CD4-positive, alpha-beta T cell treated with Interleukin-17A for 4 hours (primary cell): ENCODE data around the gene IRF2BP1.
A peak's percentile ranks its signal among the peaks of the same experiment; 100 is the strongest.
"Not testable (repeated sequence)": the region's sequence is repeated elsewhere in the genome, so short reads cannot be mapped to it uniquely, and the experiment has no call there.

Experiments
- DNase-seq: peaks from one replicate; pipeline ENCODE4 v3.0.0-alpha.2; 2020; ENCODE audit warnings: mixed read lengths

IRF2BP1 gene

DNA sequence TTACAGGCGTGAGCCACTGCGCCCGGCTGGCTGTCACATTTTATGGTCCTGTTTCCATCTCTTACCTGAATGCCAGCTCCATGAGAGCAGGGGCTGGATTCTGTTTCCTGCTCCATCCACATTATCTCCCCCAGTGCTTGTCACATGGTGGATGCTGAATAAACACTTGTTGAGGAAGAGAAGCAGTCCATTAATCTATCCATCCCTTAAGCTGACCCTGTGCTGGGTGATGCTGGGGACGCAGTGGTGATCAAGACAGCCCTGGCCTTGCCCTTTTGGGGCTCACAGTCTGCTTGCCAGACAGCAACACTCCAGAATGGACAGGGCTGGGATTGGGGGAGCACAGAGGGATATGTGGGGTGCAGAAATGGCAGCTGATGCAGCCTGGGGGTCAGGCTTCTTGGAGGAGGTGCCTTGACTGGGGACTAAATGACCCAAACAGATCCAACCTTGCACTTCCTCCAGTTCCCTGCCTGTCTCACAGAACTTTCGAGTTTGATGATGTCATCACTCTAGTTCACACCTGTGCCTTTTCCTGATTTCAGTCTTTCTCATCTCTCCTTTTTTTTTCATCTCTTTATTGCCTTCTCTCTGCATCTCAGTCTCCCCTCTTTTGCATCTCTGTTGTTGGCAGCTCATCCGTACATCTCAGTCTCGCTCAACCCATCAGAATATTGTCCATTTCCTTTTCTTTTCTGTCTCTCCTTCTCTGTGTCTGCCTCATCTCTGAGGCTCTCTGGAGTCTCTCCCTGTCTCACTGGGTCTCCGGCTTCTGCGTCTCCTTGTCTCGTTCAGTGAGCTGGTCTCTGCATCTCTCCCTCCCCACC lies 4.6 kb downstream of the IRF2BP1 start:
- DNase-seq, result no peak

DNA sequence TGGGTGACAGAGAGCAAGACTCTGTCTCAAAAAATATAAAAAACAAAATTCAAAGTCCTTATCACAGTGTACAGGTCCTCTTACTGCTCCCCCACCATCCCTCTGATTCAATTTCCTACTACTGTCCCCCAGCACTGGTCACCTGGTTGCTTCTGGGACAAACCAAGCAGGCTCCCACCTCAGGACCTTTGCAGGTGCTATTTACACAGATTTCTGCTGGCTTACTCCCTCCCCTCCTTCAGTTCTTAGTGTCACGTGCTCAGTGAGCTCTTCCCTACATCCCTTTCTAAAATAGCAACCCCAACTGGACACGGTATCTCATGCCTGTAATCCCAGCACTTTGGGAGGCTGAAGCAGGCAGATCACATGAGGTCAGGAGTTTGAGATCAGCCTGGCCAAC lies 6.0 kb downstream of the IRF2BP1 start:
- no peak for DNase-seq

DNA sequence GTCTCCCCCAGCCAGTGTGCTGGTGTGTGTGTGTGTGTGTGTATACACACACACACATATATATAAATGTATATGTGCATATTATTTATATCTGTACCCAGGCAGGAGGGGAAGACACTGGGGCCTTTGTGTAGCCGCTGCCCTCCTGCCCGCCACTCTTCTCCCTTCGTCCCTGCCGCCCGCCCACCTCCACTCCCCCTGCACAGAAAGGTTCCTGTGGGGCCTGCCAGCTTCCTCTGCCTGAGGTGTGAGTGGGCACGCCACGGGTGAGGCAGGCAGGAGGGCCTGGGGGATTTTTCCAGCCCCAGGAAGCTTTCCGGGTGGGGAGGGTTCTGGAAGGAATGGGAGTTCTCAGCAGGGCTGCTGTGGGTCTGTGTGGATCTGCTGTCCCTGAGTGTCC lies 6.9 kb downstream of the IRF2BP1 start:
- no peak for DNase-seq

DNA sequence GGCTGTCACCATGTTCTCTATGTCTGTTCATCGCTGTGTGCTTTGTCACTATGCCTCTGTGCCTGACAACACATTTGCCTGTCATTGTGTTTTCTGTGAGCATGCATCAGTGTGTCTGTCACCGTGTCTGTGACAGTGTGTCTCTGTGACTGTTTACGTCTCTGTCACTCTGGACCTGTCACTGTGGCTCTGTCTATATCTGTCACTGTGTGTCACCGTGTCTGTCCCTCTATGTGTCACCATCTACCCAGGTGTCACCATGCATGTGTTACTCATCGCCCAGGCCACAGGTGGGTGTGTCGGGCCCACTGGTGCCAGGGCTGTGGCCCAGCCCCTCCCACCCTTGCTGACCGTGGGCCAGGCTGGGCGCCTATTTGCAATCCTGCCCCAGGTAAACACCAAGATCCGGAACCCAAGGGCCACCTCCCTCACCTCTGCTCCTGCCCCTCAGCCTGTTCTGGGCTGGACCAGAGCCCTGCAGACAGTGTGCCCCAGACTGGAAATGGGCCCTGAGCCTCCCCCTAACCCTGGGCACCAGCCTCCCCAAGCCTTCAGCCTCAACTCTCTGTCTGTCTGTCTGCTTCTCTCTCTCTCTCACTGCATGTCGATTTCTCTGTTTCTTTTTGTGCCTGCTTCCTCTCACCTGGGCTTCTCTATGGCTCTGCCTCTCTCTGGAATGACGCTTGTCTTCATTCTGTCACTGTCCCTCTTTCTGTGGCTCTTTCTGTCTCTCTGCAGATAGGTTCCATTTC lies 7.7 kb downstream of the IRF2BP1 start:
- DNase-seq, result no peak

DNA sequence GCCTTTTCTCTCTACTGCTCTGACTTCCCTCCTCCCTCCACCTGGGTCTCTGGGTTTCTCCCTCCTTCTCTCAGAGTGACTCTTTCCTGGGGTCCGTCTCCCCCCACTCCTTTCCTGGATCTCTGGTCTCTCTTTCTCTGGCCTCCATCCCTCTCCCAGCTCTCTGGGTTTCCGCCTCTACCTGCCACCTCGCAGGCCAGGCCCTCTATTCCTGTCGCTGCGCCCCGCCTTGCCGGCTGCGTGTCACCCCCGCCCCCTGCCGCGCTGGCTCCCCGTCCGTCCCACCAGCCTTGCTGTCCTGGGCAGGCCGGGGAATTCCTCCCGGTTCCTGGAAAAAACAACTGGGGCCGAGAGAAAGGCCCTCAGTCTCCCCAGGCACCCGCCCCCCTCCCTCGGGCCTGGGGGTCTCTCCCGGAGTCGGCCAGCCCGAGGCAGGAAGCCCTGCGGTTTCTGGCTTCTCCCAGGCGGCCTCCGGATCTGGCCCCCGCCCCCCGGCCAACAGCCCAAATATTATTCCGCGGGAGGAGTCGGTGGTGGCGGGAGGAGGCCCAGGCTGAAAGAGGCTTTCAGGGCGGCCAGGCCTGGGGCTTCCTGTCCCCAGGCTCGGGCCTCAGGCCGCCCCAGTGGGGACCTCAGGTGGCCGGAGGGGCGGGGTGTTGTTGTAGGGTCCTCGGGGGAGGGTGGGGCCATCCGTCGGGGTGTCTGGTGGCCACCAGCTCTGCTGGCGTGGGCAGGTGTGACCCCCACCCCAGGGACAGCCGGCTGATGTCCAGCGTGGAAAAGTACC lies 9.3 kb downstream of the IRF2BP1 start:
- DNase-seq, result peak; percentile 42

DNA sequence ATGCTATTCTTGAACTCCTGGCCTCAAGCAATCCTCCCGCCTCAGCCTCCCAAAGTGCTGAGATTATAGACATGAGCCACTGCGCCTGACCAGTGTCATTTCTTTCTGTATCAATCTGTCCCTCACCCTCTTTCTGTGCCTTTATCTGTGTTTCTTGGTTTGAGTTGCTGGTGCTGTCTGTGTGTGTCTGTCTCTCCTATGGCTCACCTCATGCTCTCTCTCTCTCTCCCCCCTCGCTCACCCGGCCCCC lies 9.9 kb downstream of the IRF2BP1 start:
- no peak for DNase-seq

DNA sequence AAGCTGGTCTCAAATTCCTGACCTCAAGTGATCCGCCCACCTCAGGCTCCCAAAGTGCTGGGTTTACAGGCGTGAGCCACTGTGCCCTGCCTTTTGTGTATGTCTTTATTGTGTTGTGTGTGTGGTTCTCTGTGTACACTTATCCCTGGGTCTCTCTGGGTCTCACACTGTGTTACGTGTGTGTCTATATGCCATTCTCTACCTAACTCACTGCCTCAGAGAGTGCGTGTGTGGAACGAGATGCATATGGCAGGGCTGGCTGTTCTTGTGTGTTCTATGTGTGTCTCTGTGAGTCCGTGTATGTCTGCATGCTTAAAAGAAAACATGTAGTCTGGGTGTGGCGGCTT lies 11.3 kb downstream of the IRF2BP1 start:
- no peak for DNase-seq

DNA sequence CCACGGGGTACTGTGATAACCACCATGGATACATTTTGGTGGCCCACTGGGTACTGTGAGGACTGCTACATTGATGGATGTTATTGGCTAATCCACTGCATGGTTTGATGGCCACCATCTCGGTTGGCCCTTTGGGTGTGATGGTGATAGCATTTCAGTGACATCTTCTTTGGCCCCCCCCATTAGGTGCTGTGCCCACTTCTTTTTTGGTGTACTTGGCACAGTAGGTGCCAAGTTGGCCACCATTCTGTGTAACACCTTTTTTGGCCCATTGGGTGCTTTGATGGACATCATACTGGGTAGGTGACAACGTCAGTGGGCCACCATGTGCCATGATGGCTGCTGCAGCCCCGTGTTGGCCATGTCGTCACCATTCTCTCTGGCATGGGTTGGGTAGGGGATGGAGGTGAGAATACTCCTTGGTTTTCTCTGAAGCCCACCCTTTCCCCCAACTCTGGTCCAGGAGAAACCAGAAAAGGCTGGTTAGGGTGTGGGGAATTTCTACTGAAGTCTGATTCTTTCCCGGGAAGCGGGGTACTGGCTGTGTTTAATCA lies 12.6 kb downstream of the IRF2BP1 start:
- DNase-seq, result no peak

DNA sequence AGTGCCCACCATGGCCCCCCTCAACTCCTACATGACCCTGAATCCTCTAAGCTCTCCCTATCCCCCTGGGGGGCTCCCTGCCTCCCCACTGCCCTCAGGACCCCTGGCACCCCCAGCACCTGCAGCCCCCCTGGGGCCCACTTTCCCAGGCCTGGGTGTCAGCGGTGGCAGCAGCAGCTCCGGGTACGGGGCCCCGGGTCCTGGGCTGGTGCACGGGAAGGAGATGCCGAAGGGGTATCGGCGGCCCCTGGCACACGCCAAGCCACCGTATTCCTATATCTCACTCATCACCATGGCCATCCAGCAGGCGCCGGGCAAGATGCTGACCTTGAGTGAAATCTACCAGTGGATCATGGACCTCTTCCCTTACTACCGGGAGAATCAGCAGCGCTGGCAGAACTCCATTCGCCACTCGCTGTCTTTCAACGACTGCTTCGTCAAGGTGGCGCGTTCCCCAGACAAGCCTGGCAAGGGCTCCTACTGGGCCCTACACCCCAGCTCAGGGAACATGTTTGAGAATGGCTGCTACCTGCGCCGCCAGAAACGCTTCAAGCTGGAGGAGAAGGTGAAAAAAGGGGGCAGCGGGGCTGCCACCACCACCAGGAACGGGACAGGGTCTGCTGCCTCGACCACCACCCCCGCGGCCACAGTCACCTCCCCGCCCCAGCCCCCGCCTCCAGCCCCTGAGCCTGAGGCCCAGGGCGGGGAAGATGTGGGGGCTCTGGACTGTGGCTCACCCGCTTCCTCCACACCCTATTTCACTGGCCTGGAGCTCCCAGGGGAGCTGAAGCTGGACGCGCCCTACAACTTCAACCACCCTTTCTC lies 13.6 kb downstream of the IRF2BP1 start:
- no peak for DNase-seq

DNA sequence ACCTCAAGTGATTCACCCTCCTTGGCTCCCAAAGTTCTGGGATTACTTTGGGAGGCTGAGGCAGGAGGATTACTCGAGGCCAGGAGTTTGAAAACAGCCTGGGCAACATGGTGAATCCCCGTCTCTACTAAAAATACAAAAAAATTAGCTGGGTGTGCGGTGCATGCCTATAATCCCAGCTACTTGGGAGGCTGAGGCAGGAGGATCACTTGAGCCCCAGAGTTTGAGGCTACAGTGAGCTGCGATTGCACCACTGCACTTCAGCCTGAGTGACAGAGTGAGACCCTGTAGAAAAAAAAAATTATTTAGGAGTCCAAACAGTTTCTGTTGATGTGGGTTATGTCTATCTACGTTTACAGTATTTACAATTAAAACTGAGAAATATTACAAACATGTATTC lies 15.1 kb downstream of the IRF2BP1 start:
- no peak for DNase-seq

DNA sequence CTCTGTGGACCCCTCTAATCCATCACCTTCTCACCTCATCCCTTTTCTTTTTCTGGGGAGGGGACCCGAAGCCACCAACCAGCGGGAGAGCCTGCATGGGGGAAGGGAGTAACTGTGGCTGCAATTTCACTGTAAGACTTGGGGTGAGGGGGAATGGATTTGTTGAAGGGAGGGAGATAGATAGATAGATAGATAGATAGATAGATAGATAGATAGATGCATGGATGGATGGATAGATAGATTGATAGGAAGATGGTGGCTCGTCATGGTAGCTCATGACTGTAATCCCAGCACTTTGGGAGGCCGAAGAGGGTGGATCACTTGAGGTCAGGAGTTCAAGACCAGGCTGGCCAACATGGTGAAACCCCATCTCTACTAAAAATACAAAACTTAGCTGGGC lies 18.7 kb downstream of the IRF2BP1 start:
- DNase-seq, result not testable (repeated sequence)

DNA sequence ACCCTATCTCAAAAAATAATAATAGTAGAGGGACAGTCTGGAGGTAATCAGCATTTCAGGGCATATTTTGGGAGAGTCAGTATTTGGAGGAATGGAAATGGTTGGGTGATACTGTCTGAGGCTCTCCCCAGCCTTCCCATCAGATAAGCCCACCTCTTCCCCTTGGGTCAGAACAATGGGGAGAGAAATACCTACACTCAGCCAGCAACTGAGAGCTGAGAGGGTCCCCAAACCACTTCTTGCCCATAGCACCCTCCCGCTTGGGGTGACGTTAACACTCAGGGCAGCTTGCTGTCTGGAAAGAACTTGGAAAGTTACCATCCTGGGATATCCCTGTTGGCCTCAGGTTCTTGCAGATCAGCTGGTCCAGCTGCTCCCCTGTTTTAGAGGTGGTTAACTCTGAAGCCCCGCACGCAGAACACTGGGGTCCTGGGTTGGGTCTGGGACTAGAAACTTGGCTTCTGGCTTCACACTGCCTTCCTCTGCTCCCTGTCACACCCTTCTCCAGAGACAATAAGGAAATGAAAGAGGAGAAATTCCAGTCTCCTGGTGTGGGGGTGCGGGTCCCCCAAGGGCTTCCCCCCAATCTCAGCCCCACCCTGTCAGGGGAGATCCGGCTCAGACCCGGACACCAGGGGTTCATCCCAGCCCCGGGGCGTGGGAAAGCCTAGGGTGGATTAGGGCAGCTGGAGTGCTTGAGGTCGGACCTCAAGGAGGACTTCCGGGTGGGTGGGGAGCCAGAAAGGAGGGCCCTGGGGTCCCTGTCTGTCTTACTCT lies 19.4 kb downstream of the IRF2BP1 start:
- DNase-seq, result no peak

DNA sequence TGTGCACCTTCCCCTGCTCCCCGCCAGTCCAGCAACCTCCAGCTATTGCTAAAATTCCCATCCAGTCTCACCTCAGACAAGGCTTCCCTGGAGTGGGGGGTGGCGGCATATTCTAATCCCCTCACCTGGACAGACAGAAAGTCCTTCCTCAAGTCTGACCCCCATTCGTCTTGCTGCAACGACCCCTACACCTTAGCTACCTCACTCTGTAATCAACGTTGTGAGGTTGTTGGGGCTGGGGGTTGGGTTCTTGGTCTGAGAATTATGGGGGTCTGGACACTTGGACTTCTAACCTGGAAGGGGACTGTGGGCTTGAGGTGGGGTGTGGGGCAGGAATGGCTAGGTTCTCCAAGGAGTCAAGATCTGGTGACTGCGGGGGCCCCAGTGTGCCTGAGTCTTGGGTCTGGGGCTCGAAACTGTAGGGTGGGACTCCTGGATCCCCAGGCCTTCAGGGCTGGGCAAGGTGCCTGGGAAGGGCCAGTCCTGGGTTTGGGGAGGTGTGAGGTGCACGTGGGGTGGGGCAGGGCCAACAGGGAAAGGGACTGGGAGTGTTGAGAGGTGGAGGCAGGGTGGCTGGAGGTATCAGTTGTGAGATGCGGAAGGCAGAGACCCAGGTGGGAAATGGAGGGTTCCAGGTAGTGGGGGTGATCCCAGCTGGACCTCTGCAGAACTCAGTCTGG lies 20.5 kb downstream of the IRF2BP1 start:
- no peak for DNase-seq

DNA sequence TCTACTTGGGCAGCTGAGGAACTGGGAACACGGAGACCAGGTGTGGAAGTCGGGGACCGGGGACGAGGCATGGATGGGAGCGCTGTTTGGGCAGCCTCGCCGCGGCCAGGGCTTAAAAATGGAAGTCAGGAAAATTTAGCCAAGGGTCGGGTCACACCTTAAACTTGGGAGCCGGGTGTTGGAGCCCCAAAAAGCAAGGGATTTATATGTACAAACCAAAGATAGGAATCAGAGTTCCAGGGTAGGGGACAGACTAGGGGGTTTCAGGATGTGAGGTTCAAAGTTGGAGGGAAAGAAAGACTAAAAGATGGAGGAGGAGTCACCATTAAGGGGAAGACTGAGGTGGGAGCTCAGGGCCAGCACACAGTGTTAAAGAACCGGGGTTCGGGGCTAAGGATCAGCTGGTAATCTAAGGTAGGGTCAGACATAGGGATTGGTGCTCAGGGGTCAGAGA lies 21.3 kb downstream of the IRF2BP1 start:
- no peak for DNase-seq

DNA sequence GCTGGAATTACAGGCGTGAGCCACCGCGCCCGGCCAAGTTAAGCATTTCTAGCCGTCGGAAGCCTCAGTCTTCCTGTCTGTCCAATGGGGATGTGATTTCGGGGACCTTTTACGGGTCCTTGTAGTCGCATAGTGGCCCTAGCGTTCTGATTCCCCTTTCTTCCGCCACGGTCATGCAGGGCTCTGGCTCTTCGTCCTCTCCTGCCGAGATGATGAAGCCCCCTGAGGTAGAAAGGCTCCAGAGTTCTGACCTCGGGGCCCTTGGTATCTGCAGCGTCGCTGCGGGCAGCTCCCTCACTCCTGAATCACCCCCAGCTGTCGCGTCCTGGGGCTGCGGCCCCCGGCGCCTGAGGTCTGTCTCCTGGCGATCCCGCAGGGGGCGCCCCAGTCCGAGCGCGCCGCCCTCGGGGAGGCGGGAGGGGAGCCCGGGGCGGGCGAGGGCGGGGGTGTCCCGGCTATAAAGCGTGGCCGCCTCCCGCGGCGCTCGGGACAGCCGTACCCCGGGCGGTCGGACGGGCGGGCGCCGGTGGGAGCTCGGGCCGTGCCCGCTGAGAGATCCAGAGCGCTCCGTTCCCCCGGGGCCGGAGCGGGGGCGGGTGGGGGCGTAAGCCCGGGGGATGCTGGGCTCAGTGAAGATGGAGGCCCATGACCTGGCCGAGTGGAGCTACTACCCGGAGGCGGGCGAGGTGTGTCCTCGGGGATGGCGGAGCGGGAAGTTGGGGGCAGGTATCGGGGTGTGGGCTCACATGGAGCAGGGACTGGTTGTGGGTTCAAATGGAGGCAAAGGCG lies 21.9 kb downstream of the IRF2BP1 start, which contains the start of gene FOXA3:
Gene FOXA3 (plus strand): TSS at position 487 of the 789 bp plus-strand sequence. CDS start 131 bp downstream, at position 618.
- peak; percentile 69 for DNase-seq

DNA sequence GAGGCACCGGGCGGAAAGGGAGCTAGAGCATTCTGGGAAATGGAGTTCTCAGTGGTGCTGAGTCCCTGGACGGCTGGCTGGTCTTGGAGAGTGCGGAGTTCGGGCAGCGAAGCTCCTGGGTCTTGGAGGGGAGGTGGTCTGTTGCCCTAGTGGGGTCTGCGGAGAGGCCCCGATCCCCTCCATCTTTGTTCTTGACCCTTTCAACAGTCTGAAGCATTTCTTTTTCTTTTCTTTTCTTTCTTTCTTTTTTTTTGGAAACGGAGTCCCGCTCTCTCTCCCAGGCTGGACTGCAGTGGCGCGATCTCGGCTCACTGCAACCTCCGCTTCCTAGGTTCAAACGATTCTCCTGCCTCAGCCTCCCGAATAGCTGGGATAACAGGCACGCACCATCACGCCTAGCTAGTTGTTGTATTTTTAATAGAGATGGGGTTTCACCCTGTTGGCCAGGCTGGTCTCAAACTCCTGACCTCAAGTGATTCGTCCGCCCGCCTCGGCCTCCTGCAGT lies 22.6 kb downstream of the IRF2BP1 start:
- no peak for DNase-seq

DNA sequence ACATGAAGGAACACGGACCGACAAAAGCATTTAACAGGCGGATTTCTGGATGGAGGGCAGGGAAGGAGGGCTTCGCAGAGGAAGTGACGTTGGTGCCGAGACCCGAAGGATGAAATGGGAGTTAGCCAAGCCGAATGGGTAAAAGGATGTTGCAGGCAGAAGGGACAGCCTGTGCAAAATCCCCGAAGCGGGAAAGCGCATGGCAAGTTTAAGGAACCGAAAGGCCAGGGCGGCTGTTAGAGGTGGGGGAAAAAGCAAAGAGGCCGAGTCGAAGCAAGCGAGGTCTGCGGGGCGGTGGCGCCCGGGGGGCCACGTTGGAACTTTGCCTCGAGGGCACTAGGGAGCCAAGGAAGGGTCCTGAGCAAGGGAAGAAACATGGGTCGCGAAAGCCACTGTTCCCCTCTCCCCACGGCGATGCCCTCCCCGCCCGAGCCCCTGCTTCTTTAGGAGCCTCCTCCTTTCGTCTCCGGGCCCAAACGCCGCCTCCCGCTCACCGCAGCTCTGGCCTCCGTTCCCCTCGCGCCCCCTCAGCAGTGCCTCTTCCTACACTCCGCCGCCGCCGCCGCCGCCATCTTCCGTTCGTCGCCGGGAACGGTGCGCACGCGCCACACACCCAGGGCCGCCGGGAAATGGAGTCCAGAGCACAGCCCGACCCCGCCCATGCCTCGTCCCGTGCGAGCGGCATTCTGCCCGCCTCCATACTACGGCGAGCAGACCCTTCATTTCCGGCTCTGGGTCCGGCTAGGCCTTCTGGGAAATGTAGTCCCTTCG lies 23.2 kb downstream of the IRF2BP1 start, which contains the start of gene SYMPK:
Gene SYMPK (minus strand): TSS at position 584 of the 771 bp plus-strand sequence. CDS start 8,652 bp downstream, outside the sequence.
- DNase-seq, result peak; percentile 99

DNA sequence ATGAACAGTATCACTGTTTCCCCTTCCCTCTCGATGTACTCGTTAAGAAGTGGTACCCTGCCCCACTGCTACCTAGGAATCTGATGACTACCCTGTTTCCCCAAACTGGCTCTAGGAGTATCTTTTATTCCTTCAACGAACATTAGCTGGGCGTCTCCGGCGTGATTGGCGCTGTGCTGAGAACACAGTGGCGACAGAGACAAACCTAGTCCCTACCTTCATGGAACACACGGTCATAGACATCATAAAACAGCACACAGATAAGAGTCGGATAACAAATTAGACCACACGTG lies 23.7 kb downstream of the IRF2BP1 start:
- DNase-seq, result no peak
